Liver (tissue), 9 donors: ENCODE measurements around the gene HAUS7. TPM values are rescaled to one million over a fixed set of nuclear protein-coding genes. Genes with fewer than 3 reads are reported as not detected.

Experiments used
- DNase-seq: peaks from one replicate; pipeline ENCODE4 v3.0.0-alpha.2; 2017; ENCODE audit warnings: low spot score
- H3K27ac ChIP-seq, 2 donors: one replicate each; pipeline ENCODE4 v1.7.0; 2013; ENCODE audit warnings: inconsistent platforms in 2 of 2, low read length in 2 of 2, control low read depth in 1 of 2, low read depth in 1 of 2, mild to moderate bottlenecking in 1 of 2
- H3K27me3 ChIP-seq, 4 donors: one replicate each; pipeline versions ENCODE4 v1.6.1 to v1.7.0; 2013; ENCODE audit warnings: low read length in 3 of 4, inconsistent platforms in 1 of 4, mild to moderate bottlenecking in 1 of 4, moderate library complexity in 1 of 4; ENCODE audit not compliant: control insufficient read depth in 4 of 4, insufficient read depth in 4 of 4
- H3K36me3 ChIP-seq, 4 donors: one replicate each; pipeline versions ENCODE4 v1.6.1 to v1.7.0; 2013; ENCODE audit warnings: low read length in 3 of 4, mild to moderate bottlenecking in 3 of 4, low read depth in 1 of 4, moderate library complexity in 1 of 4; ENCODE audit not compliant: control insufficient read depth in 4 of 4, insufficient read depth in 3 of 4
- H3K4me1 ChIP-seq, 4 donors: one replicate each; pipeline versions ENCODE4 v1.6.1 to v1.7.0; 2013; ENCODE audit warnings: low read length in 3 of 4, mild to moderate bottlenecking in 3 of 4, moderate library complexity in 1 of 4; ENCODE audit not compliant: control insufficient read depth in 4 of 4, insufficient read depth in 4 of 4
- H3K4me3 ChIP-seq, 3 donors: one replicate each; pipeline versions ENCODE4 v1.6.1 to v1.7.0; 2013; ENCODE audit warnings: low read length in 3 of 3, control low read depth in 1 of 3, low read depth in 1 of 3, mild to moderate bottlenecking in 1 of 3
- H3K9ac ChIP-seq, 2 donors: one replicate each; pipeline ENCODE4 v1.7.0; 2013; ENCODE audit warnings: low read length in 2 of 2, mild to moderate bottlenecking in 2 of 2, moderate library complexity in 2 of 2, control low read depth in 1 of 2, low read depth in 1 of 2
- H3K9me3 ChIP-seq, 4 donors: one replicate each; pipeline versions ENCODE4 v1.6.1 to v1.7.0; 2013; ENCODE audit warnings: low read length in 3 of 4; ENCODE audit not compliant: control insufficient read depth in 4 of 4
- EGR1 ChIP-seq, 2 donors: IDR thresholded peaks; 2 replicates each; pipeline ENCODE4 v1.6.1; 2016 to 2018; ENCODE audit warnings: antibody characterized with exemption in 2 of 2, low read depth in 2 of 2
- FOXA2 ChIP-seq: IDR thresholded peaks from 2 replicates; pipeline ENCODE4 v1.6.1; 2016; ENCODE audit warnings: antibody characterized with exemption
- HNF4A ChIP-seq, 2 donors: conservative IDR thresholded peaks; 2 replicates each; pipeline ENCODE4 v1.6.1; 2016; ENCODE audit warnings: antibody characterized with exemption in 2 of 2, mild to moderate bottlenecking in 2 of 2
- HNF4G ChIP-seq: IDR thresholded peaks from 2 replicates; pipeline ENCODE4 v1.6.1; 2016; ENCODE audit warnings: antibody characterized with exemption
- JUND ChIP-seq, 2 donors: IDR thresholded peaks; 2 replicates each; pipeline ENCODE4 v1.6.1; 2016; ENCODE audit warnings: antibody characterized with exemption in 2 of 2
- NR2F2 ChIP-seq: IDR thresholded peaks from 2 replicates; pipeline ENCODE4 v1.6.1; 2016; ENCODE audit warnings: antibody characterized with exemption
- REST ChIP-seq: IDR thresholded peaks from 2 replicates; pipeline ENCODE4 v1.6.1; 2016; ENCODE audit warnings: antibody characterized with exemption, mild to moderate bottlenecking
- RXRA ChIP-seq, 2 donors: IDR thresholded peaks; 2 replicates each; pipeline ENCODE4 v1.6.1; 2017 to 2018; ENCODE audit warnings: antibody characterized with exemption in 2 of 2, mild to moderate bottlenecking in 1 of 2
- SP1 ChIP-seq: IDR thresholded peaks from 2 replicates; pipeline ENCODE4 v1.6.1; 2018; ENCODE audit warnings: antibody characterized with exemption, mild to moderate bottlenecking
- TAF1 ChIP-seq: conservative IDR thresholded peaks from 2 replicates; pipeline ENCODE4 v1.6.1; 2016; ENCODE audit warnings: antibody characterized with exemption, mild to moderate bottlenecking
- YY1 ChIP-seq: IDR thresholded peaks from 2 replicates; pipeline ENCODE4 v1.6.1; 2016; ENCODE audit warnings: antibody characterized with exemption, mild to moderate bottlenecking
- ZBTB33 ChIP-seq: IDR thresholded peaks from 2 replicates; pipeline ENCODE4 v1.6.1; 2016; ENCODE audit warnings: antibody characterized with exemption
- WGBS: extraction: QIAGEN DNeasy Blood & Tissue Kit; methylation state at CpG from one replicate; pipeline ENCODE4 v1.1.7; 2013; 5-methylcytosine and 5-hydroxymethylcytosine counted together
- polyA plus RNA-seq, 2 donors: library from polyadenylated mRNA; stranded (reverse) in 1 of 2; unstranded in 1 of 2; fragments of 200-250 nt in 1 of 2; fragments of >200 nt in 1 of 2; fragmentation: Nextera tagmentation in 1 of 2; extraction: Ambion mirVana in 1 of 2; gene quantifications; one replicate each; pipeline versions ENCODE4 v1.2.1 to v1.2.3, GENCODE V29; 2013 to 2015
- total RNA-seq, 2 donors: library from RNA; depleted of rRNA; stranded (reverse); fragments of >200 nt; gene quantifications; one replicate each; pipeline ENCODE4 v1.2.3, GENCODE V29; 2014
- TF ChIP-seq, protein P1 (sequence below): IDR thresholded peaks from 2 replicates; pipeline ENCODE4 v1.6.1; 2016; ENCODE audit warnings: antibody characterized with exemption
- TF ChIP-seq, protein P2 (sequence below): IDR thresholded peaks from 2 replicates; pipeline ENCODE4 v1.6.1; 2016; ENCODE audit warnings: antibody characterized with exemption
- donor health status: healthy.
- donor health status: healthy.
- donor health status: healthy.
- donor health status: healthy.
- donor health status: healthy.

The HAUS7 gene
- total and polyA plus RNA-seq, 4 donors: 7.0 to 8.9 (median 7.8) TPM

- H3K27ac ChIP-seq: no peak overlapping the region
- H3K4me1 ChIP-seq: peaks cover 0 to 6% (median 3%) of the 10 kb centered on the region in 4 donors
- WGBS: 91% methylated on average over 20 of the region's 20 CpGs
- no peaks in the 10 kb centered on the region for H3K36me3 ChIP-seq
- no peaks in the 10 kb centered on the region for H3K9me3 ChIP-seq
- no peak for TF ChIP-seq FOXA2
- TF ChIP-seq, protein P1, sequence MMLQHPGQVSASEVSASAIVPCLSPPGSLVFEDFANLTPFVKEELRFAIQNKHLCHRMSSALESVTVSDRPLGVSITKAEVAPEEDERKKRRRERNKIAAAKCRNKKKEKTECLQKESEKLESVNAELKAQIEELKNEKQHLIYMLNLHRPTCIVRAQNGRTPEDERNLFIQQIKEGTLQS: no peak
- no peak overlapping the region for H3K9ac ChIP-seq
- no peaks in the 10 kb centered on the region for H3K27me3 ChIP-seq
- no peak for DNase-seq
- H3K4me3 ChIP-seq: no peak overlapping the region
Measured at GRCh38 chrX:153490217-153490930, 20.0 kb upstream of the HAUS7 start.

- peaks cover 0 to 6% (median 3%) of the 10 kb centered on the region in 4 donors for H3K4me1 ChIP-seq
- H3K27me3 ChIP-seq: no peaks in the 10 kb centered on the region
- H3K9ac ChIP-seq: no peak overlapping the region
- no peak overlapping the region for H3K4me3 ChIP-seq
- H3K36me3 ChIP-seq: no peaks in the 10 kb centered on the region
- TF ChIP-seq RXRA (IDR thresholded peaks at IDR 0.05): peak in 1 of 2 donors; percentile 4
- TF ChIP-seq FOXA2: no peak
- no peak for TF ChIP-seq TAF1
- TF ChIP-seq YY1: no peak
- TF ChIP-seq, protein P1: no peak
- TF ChIP-seq HNF4A (conservative IDR thresholded peaks at IDR 0.05): no peak
- no peak for TF ChIP-seq HNF4G
- no peak for TF ChIP-seq JUND (IDR thresholded peaks at IDR 0.05)
- TF ChIP-seq NR2F2: peak; percentile 85
- TF ChIP-seq REST: no peak
- TF ChIP-seq, protein P2, sequence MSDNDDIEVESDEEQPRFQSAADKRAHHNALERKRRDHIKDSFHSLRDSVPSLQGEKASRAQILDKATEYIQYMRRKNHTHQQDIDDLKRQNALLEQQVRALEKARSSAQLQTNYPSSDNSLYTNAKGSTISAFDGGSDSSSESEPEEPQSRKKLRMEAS: no peak
- DNase-seq: peak; percentile 35
- no peaks in the 10 kb centered on the region for H3K9me3 ChIP-seq
- peak overlapping the region; percentile 17 to 59 for H3K27ac ChIP-seq
- 43% methylated on average over 27 of the region's 27 CpGs for WGBS
Measured at GRCh38 chrX:153488231-153488914, 18.0 kb upstream of the HAUS7 start.

- WGBS: 54% methylated on average over 11 of the region's 11 CpGs
- no peak overlapping the region for H3K9ac ChIP-seq
- no peak overlapping the region for H3K4me3 ChIP-seq
- H3K27ac ChIP-seq: peak overlapping the region; percentile 17 to 59
- DNase-seq: no peak
- no peaks in the 10 kb centered on the region for H3K9me3 ChIP-seq
- TF ChIP-seq NR2F2 (peak; percentile 97), RXRA (IDR thresholded peaks at IDR 0.05) (peak; percentile 45 to 72), ZBTB33 (no peak), EGR1 (IDR thresholded peaks at IDR 0.05; ENCODE audit: low read depth in 2 of 2) (no peak), SP1 (peak; percentile 51)
- H3K27me3 ChIP-seq: no peaks in the 10 kb centered on the region
- peaks cover 0 to 6% (median 3%) of the 10 kb centered on the region in 4 donors for H3K4me1 ChIP-seq
- no peaks in the 10 kb centered on the region for H3K36me3 ChIP-seq
Measured at GRCh38 chrX:153487590-153488071, 17.3 kb upstream of the HAUS7 start.
